Endometrial microvascular endothelial cells (primary cell): Measurements from ENCODE around the gene FAM163A. TPM values are rescaled to one million over a fixed set of nuclear protein-coding genes. Genes with fewer than 3 reads are reported as not detected.

Experiments used
- in situ Hi-C: cut with HindIII; loops from 2 replicates; pipeline ENCODE4 v1.10.0; 2017; ENCODE audit warnings: low sequenced_read_pairs, low pct_unique_long_range_greater_than_20kb; ENCODE audit errors: inconsistent ontology term
- total RNA-seq: library from RNA; depleted of rRNA; stranded (reverse); fragments of >200 nt; gene quantifications from one replicate; pipeline ENCODE4 v1.2.3, GENCODE V29; 2015; ENCODE audit errors: inconsistent ontology term

FAM163A gene
- total RNA-seq, 1 donor from 2014 or later = 0.19 TPM

DNA sequence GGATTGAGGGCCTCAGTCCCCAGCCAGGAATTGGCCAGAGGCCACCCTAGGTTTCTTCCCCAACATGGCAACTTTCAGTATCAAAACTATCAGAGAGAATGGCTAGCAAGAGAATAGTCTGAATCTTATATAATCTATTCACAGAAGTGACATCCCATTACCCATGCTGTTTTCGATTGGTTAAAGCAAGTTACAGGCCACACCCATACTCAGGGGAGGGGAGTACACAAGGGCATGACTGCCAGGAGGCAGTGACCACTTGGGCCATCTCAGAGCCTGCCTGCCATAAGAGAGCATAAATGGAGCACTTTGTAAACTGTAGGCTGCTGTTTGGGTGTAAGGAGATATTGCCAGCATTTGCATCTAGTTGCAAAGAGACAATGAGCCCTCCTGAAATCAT, 65.4 kb downstream of the FAM163A start:
- in situ Hi-C loops = no loop called here

DNA sequence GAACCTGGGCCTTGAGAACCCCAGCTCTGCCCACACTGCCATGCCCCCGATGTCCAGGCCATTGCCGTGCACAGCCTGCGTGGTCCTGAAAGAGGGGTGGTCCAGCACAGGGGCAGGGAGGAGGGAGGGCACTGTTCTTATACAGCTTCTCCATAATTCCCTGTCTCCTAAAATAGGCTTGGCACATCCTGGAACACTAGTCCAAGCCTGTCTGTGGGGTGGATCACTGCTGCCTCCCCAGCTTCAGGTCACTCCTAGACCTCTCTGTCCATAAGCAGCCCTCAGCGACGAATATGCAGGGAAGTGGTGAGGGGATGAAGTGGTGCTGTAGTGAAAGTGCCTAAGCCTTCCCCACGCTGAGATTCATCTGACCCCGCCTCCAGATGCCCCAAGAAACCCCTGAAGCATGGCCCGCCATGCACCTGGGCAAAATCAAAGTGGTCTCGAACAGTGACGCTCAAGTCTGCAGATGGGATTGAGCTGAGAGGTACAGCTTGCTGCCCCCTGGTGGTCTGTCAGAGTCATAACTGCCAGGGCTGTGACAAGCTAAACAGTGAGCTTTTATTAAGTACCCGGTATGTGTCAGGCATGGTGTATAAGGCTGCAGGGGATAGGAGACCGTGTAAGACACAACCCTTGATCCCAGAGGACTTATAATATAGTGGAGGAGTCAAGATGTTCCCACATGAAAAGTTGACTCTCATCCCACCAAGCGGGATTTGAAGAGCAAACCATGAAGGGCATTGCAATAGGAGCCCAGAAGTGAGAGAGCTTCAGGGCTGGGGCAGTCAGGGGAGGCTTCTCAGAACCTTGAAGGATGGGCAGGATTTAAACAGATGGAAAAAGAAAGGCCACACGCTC, 66.6 kb downstream of the FAM163A start:
- in situ Hi-C loops = loop anchor here (10.0 kb wide), 1 partner anchor 105 kb away; no protein-coding TSS in a partner anchor

DNA sequence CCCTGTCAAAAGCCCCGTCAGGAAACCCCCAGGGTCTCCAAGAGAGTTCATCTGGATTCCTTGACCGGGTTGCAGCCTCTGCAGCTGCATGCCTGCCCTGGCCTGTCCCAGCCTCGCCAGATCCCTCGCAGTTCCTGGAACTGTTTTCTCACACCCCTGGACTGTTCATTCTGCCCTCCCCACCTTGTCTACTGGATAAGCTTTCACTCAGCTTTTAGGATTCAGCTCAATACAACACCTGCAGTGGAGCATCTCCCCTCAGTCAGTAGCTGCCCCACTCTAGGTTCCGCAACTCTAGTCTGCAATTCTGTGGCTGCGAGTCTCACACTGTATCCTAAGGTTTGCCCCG, 67.2 kb downstream of the FAM163A start:
- in situ Hi-C loops = loop anchor here (10.0 kb wide), 1 partner anchor 106 kb away; no protein-coding TSS in a partner anchor

DNA sequence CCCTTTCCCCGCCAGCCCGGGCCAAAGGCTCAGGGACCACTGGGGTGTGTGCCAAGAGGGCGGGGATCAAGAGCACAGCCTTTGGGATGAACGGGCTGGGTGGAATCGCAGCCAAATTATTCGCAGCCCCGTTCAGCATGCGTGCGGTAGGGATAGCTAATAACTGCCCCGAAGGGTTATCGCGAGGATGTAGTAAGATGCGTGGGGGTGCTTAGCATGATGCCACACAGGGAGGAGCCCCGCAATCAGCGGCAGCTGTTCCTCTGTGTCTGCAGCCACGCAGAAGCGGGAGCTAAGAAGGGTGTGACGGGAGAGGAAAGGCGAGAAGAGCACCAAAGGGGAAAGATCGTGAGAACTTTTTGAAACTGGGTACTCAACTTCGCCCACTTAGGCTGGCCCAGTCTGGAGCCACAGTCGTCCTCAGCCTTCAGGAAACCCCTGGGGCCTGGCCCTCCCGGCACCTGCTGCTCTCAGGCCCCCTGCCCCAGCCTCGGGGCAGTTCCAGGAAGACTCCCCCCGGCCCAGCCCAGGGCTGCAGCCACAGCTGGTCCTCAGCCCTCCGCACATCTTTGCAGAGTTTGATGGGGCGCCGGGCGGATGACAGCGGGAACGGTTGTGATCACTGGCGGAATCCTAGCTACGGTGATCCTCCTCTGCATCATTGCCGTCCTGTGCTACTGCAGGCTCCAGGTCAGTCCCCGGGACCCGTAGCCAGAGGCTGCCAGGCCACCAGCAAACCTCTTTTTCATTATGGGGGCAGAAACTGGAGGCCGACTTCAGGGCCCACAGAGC, 69.6 kb downstream of the FAM163A start:
- in situ Hi-C loops = loop anchor here (10.0 kb wide), 1 partner anchor 108 kb away; no protein-coding TSS in a partner anchor

DNA sequence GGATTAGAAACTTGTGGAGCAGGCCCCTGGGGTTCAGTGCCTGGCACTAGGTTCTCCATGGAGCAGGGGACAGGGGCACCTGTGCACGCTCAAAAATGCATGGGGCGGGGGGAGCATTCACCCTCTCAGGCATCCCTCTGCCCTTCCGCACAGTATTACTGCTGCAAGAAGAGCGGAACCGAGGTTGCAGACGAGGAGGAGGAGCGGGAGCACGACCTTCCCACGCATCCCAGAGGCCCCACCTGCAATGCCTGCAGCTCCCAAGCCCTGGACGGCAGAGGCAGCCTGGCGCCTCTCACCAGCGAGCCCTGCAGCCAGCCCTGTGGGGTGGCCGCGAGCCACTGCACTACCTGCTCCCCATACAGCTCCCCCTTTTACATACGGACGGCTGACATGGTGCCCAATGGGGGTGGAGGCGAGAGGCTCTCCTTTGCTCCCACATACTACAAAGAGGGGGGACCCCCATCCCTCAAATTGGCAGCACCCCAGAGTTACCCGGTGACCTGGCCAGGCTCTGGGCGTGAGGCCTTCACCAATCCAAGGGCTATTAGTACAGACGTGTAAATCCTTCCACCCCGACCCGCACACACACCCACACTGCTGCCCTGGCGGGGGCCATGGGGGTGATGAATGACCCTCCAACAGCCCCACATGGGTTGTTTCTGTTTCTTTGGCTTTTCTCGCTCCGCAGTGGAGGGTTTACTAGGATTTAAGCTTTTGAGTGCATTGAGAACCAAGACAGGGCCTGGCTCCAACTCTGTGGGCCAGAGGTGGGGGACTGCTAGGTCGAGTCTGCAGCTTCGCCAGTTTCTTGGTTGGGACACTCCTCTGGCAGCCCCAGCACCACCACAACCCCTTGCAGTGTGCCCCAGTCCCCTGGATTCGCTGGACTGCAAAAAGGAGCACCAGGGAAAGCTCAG, 70.8 kb downstream of the FAM163A start:
- in situ Hi-C loops = loop anchor here (10.0 kb wide), 1 partner anchor 109 kb away; no protein-coding TSS in a partner anchor

DNA sequence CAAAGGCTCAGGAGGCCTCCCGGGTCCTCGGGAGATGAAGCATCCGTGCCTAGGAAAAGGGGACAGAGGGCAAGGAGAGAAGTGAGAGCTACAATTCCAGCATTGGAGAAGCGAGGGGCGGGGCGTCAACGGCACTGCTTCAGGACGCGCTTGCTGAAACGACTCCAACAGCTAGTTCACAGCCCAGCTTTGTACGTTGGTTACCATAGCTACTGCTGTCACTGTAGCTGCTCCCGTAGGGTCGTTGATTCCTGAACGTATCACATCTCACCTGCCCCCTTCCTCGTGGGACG, 71.4 kb downstream of the FAM163A start:
- in situ Hi-C loops = loop anchor here (10.0 kb wide), 1 partner anchor 110 kb away; no protein-coding TSS in a partner anchor

DNA sequence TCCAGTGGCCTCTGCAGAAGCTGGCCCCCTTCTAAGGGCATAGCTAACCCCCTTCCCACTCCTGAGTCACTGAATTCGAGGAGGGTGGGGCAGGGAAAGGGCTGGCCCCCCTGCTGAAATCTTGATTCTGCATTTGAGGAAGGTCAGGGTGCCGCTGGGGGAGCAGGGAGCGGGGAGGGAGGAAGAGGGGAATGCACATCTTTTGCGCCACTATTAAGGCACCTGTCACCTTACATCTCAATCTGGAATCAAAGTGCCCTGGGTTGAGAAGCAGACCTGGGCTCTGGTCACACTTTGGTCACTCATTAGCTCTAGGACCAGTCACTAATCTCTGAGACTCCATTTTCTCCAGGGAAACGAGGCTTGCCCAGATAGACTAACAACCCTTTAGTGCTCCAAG, 72.5 kb downstream of the FAM163A start:
- in situ Hi-C loops = loop anchor here (10.0 kb wide), 1 partner anchor 111 kb away; no protein-coding TSS in a partner anchor

DNA sequence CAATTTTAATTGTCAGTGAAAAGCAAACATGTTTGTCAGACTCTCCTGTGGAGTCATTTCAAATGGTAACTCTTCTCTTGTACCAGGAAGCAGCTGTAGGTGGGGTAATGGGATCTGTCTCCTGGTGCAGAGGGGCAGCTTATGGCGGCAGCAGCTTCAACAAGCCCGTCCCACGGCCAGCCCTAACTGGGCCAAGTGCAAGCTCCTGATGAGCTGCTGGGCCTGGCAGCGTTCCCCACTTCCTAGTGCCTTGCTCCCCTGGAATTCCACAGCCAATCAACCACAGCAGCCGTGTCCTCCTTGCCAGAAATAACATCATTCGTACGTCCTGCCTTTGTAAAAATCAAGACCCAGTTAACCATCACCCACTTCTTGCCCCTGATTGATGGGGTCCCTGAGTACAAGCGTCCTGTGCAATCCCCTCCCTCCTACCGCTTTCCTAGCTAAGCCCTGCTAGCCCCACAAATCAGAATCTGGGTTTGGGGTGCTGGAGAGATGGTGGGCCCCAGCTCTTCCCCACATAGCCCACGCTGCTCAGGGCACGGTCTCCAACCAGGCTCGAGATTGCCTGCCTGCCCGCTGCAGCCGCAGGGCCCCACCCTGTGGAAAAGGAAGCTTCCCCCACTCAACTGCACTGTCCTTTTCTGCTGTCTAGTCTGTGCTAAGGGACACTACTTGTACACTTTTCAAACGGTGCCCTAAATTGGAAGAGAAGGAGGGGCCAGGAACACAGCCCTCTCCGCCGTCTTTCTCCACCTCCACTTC, 73.3 kb downstream of the FAM163A start:
- in situ Hi-C loops = loop anchor here (10.0 kb wide), 1 partner anchor 112 kb away; no protein-coding TSS in a partner anchor

DNA sequence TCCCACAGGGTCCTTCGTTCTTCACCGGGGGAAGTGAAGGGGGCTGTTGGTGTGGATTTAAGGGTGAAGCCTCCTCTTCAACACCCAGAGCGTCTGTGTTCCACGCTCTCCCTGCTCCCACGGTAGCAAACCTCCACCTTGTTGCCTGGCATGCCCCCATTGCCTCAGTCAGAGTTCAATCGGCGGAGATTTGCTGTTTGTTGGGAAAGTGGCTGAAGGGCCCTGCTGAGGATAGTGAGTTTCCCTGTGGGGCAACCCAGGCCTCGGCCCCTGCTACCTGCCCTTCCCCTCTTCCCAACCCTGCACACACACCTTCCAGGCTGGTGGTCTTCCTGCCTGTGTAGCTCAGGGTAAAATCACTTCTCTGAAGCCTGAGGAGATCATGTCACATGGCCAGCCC, 74.0 kb downstream of the FAM163A start:
- in situ Hi-C loops = loop anchor here (10.0 kb wide), 1 partner anchor 112 kb away; no protein-coding TSS in a partner anchor

DNA sequence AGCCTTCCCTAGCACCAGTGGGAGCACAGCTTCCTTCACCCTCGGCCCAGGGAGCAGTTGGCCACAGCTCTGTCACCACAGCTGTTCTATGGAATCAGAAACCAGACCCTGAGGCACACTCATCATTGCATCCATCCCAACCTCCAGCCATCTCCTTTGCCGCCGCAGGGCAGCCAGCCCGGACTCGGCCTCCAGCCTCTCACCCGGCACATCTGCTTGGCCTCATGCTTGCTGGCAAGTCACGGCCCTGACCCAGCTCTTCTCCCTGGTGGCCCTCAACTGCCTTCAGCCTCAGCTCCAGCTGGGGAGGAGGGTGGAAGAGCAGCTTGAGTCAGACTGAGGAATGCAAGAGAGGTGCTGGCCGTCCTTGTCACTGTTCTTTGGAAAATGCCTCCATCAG, 74.7 kb downstream of the FAM163A start:
- in situ Hi-C loops = loop anchor here (10.0 kb wide), 1 partner anchor 113 kb away; no protein-coding TSS in a partner anchor

DNA sequence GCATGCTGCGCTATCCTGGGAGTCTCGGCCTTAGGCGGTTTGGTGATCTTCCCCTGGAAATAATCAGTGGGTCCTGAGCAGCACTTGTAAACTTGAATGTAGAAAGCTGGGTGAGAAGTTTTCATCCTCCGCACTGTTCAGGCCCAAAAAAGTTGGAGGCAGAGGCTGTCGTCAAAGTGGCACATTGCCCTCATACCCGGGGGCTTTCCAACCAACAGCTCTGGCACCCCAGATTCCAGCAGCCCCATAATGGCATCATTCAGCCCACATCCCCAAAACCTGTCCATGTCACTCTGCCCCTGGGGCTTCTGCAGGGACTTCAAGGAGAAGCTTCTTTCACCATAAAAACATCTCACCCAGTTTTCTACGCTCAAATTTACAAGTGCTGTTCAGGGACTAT, 75.2 kb downstream of the FAM163A start:
- in situ Hi-C loops = loop anchor here (10.0 kb wide), 1 partner anchor 113 kb away; no protein-coding TSS in a partner anchor

DNA sequence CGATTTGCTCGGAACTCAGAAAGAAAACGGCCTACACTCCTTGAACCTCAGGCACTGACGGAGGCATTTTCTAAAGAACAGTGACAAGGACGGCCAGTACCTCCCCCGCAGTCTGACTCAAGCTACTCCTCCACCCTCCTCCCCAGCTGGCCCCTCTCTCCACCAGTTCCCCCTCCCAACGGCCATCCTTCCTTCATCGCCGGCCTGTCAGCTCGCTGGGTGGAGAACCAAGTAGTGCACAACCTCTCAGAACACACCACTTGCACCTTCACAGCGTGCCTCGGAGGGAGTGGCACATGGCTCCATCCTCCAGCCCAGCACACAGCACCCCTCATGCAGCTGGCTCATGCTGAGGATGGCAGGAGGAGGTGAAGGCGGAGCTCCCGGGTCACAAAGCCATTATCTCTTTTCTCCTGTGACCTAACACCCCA, 75.7 kb downstream of the FAM163A start:
- in situ Hi-C loops = loop anchor here (10.0 kb wide), 1 partner anchor 114 kb away; no protein-coding TSS in a partner anchor

DNA sequence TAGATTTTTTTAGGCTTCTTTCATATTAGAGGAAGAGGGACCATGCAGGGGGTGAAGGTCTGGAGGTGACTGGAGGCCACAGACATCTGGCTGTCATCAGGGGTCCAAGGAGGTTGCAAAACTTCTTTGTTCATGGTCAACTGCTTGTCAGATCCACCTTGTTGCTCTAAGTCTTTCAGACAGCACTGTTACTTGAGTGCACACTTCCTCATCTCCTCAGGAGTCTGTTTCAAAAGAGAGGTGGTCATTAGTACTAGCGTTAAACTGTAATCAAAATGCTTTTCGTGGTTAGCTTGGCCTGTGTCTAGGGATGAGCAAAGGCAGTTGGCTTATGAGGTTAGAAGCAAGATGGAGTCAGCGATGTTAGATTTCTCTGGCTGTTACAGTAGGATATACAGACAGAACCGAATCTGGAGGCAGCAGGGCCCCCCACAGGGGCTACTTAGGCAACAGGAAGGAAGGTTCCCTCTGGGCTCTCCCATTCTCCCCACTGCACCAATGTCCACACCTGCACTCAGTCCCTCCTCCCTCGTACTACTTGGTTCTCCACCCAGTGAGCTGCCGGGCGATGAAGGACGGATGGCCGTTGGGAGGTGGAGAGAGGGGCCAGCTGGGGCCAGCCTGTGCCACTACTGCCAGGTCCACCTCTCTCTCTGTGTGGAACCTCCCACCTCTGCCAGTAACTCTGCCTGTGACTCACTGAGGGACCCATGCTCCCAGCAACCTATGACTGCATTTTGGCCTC, 77.3 kb downstream of the FAM163A start:
- in situ Hi-C loops = no loop called here

DNA sequence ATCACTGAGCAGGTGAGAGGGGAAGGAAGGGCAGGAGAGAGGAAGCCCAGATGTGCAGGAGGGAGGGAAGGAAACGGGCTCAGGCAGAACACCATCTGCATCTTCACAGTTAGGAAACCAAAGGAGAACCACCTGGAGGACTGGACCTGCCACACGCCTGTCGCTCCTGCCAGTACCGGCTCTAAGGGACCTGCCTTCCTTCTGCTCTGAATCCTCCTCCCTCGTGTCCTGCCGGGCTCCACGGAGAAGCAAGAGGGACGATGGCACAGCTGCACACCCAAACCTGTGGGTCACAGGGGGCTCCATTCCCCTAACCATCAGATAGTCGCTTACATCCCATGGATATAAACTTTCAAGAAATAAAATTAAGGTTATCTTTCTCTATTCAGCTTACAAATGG, 78.4 kb downstream of the FAM163A start:
- in situ Hi-C loops = no loop called here

DNA sequence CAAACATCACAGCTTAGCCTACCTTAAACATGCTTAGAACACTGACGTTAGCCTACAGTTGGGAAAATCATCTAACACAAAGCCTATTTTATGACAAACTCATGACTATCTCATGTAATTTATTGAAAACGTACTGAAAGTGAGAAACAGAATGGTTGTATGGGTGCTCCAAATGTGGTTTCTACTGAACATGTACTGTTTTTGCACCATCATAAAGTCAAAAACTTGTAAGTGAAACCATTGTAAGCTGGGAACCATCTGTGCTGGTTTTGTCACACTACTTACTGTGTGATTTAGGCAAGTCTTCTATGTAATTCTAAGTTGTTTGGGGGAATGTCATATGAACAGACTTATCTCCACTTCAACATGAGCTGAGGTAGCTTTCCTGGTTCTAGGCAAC, 79.0 kb downstream of the FAM163A start:
- in situ Hi-C loops = no loop called here

DNA sequence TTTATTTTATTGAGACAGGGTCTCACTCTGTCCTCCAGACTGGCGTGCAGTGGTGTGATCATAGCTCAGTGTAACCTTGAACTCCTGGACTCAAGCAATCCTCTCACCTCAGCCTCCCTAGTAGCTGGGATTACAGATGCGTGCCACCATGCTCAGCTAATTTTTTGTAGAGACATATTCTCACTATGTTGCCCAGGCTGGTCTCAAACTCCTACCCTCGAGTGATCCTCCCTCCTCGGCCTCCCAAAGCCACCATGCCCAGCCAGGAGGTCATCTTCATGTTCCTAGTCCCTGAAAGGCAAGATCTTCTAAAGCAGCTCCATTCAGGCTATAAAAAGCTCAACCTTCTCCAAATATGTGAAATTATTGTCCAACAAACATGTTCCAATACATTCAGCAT, 80.6 kb downstream of the FAM163A start:
- in situ Hi-C loops = no loop called here

DNA sequence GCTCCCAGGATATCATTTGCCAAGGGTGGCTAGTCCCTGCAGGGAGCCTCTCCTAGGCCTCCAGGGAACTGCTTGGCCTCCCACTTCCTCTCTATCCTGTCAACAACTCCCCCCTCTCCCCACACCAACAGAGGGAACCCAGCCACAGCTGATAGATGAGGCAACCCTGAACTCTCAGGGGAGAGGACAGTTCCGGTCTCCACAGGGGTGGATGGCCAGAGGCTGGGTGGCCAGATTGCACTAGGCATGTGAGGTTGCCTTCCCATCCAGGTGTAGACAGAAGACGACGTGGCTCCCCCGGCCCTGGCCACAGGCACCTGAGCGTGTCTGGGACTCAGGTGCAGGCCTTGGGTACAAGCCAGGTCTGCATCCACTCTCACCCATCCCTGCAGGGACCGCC, 81.2 kb downstream of the FAM163A start:
- in situ Hi-C loops = no loop called here
